WTC11 (cell line): ENCODE results near the gene GTF2A1L. TPM values are rescaled to one million over a fixed set of nuclear protein-coding genes. Genes with fewer than 3 reads are reported as not detected.

ENCODE experiments used
- ATAC-seq: fragments of 200-7000 bp; cut with Tn5 transposase; 2 replicates; pipeline ENCODE4 v1.10.0; 2021; ENCODE audit warnings: mild to moderate bottlenecking, moderate library complexity
- CTCF ChIA-PET: fragments of 300-600 bp; sonication (Branson Sonifier 250); formaldehyde crosslinking; loops from one replicate; lab custom pipeline; 2021; ENCODE audit warnings: antibody characterized with exemption; lab: Charles Lee
- POLR2A ChIA-PET: fragments of 350-600 bp; sonication (Branson Sonifier 250); formaldehyde crosslinking; loops from one replicate; lab custom pipeline; 2021; ENCODE audit warnings: antibody characterized with exemption; lab: Charles Lee
- DNase-seq: peaks from one replicate; pipeline ENCODE4 v3.0.0; 2021; ENCODE audit warnings: low spot score
- H3K27ac Mint-ChIP-seq: 2 replicates; pipeline ENCODE4 v1.8.0; 2021; ENCODE audit warnings: mixed read lengths
- H3K27me3 Mint-ChIP-seq: 2 replicates; pipeline ENCODE4 v1.8.0; 2021; ENCODE audit warnings: low read depth, mild to moderate bottlenecking, moderate library complexity, mixed read lengths
- H3K36me3 Mint-ChIP-seq: 2 replicates; pipeline ENCODE4 v1.8.0; 2021; ENCODE audit warnings: mixed read lengths
- H3K4me1 Mint-ChIP-seq: 2 replicates; pipeline ENCODE4 v1.8.0; 2022; ENCODE audit warnings: mixed read lengths
- H3K4me3 Mint-ChIP-seq: 2 replicates; pipeline ENCODE4 v1.8.0; 2021; ENCODE audit warnings: mild to moderate bottlenecking, moderate library complexity, mixed read lengths
- H3K9me3 Mint-ChIP-seq: 2 replicates; pipeline ENCODE4 v1.8.0; 2021; ENCODE audit warnings: mixed read lengths
- AR ChIP-seq: fragments of 250-450 bp; sonication (Bioruptor Pico); IDR thresholded peaks from 2 replicates; pipeline ENCODE4 v1.9.0; 2021; ENCODE audit warnings: mild to moderate bottlenecking
- ATF2 ChIP-seq: sonication (generic); formaldehyde crosslinking; IDR thresholded peaks from 2 replicates; pipeline ENCODE4 v1.8.1; 2022; ENCODE audit warnings: low read depth, missing genetic modification reagents, borderline replicate concordance
- E2F1 ChIP-seq: sonication (generic); formaldehyde crosslinking; IDR thresholded peaks from 2 replicates; pipeline ENCODE4 v1.8.0; 2022; ENCODE audit warnings: mild to moderate bottlenecking, missing genetic modification reagents
- HMGA2 ChIP-seq: fragments of 250-450 bp; sonication (Bioruptor Pico); IDR thresholded peaks from 2 replicates; pipeline ENCODE4 v1.4.0; 2021; ENCODE audit warnings: mild to moderate bottlenecking, moderate library complexity
- MLX ChIP-seq: sonication (generic); formaldehyde crosslinking; IDR thresholded peaks from 2 replicates; pipeline ENCODE4 v1.8.1; 2023; ENCODE audit warnings: mild to moderate bottlenecking, missing genetic modification reagents, moderate library complexity
- MXD4 ChIP-seq: fragments of 250-450 bp; sonication (Bioruptor Pico); IDR thresholded peaks from 2 replicates; pipeline ENCODE4 v1.8.0; 2021; ENCODE audit warnings: mild to moderate bottlenecking, moderate library complexity, borderline replicate concordance
- MYBL2 ChIP-seq: sonication (generic); formaldehyde crosslinking; IDR thresholded peaks from 2 replicates; pipeline ENCODE4 v1.8.1; 2023; ENCODE audit warnings: mild to moderate bottlenecking, moderate library complexity, missing genetic modification reagents
- USF2 ChIP-seq: sonication (generic); formaldehyde crosslinking; IDR thresholded peaks from 2 replicates; pipeline ENCODE4 v1.8.1; 2023; ENCODE audit warnings: mild to moderate bottlenecking, missing genetic modification reagents, moderate library complexity
- ZNF416 ChIP-seq: fragments of 250-450 bp; sonication (Bioruptor Pico); IDR thresholded peaks from 2 replicates; pipeline ENCODE4 v1.9.0; 2021; ENCODE audit warnings: mild to moderate bottlenecking, inconsistent platforms
- ZNF423 ChIP-seq: fragments of 250-450 bp; sonication (Bioruptor Pico); IDR thresholded peaks from 2 replicates; pipeline ENCODE4 v2.1.2; 2022; ENCODE audit warnings: mild to moderate bottlenecking, moderate library complexity
- ZNF512 ChIP-seq: sonication (generic); formaldehyde crosslinking; IDR thresholded peaks from 2 replicates; pipeline ENCODE4 v1.8.1; 2022; ENCODE audit warnings: missing genetic modification reagents, borderline replicate concordance
- total RNA-seq: library from RNA; stranded (reverse); gene quantifications from 3 replicates; pipeline ENCODE4 v1.2.3, GENCODE V29; 2021

The GTF2A1L gene
- total RNA-seq, 1 experiment from 2014 or later: not detected

GRCh38 chr2:48727560-48727959 is 109.9 kb downstream of the GTF2A1L start (continued):
- TF ChIP-seq ZNF512 (no peak), ZNF423 (CRISPR knock-in tag) (no peak)

- Mint-ChIP-seq H3K27me3 (no peaks in the 10 kb centered on the region), H3K27ac (no peak overlapping the region), H3K36me3 (no peaks in the 10 kb centered on the region), H3K4me3 (no peak overlapping the region), H3K9me3 (no peaks in the 10 kb centered on the region), H3K4me1 (peaks cover 32% of the 10 kb centered on the region)
- ATAC-seq: no peak
- CTCF ChIA-PET: interaction anchor here (1.0 kb wide), 1 partner anchor 128 kb away, joined by 3 read pairs; no protein-coding TSS in a partner anchor
- DNase-seq: no peak
- POLR2A ChIA-PET: interaction anchor here (0.6 kb wide), 1 partner anchor 184 kb away, joined by 4 read pairs; no protein-coding TSS in a partner anchor
- TF ChIP-seq MLX (CRISPR knock-in tag): no peak
- no peak for TF ChIP-seq AR (CRISPR knock-in tag)
Observed at GRCh38 chr2:48728295-48728694, 110.6 kb downstream of the GTF2A1L start.

GRCh38 chr2:48728840-48729239 is 111.2 kb downstream of the GTF2A1L start:
- ATAC-seq (no peak), DNase-seq (no peak)
- Mint-ChIP-seq H3K4me3 (no peak overlapping the region), H3K36me3 (no peaks in the 10 kb centered on the region), H3K27me3 (no peaks in the 10 kb centered on the region), H3K4me1 (peaks cover 35% of the 10 kb centered on the region), H3K9me3 (no peaks in the 10 kb centered on the region), H3K27ac (no peak overlapping the region)
- CTCF ChIA-PET: no interaction called here
- POLR2A ChIA-PET: interaction anchor here (0.6 kb wide), 1 partner anchor 183 kb away, joined by 4 read pairs; no protein-coding TSS in a partner anchor
- TF ChIP-seq ATF2 (no peak), HMGA2 (no peak), USF2 (CRISPR knock-in tag) (no peak), ZNF416 (CRISPR knock-in tag) (no peak), MXD4 (no peak), E2F1 (CRISPR knock-in tag) (no peak), MYBL2 (no peak)

Other genes with a start within 250 kb of the GTF2A1L start
- gene PPP1R21, start 177.1 kb upstream of the GTF2A1L start, total RNA-seq: 19.9 to 21.9 TPM (median 20.3 TPM) in 3 replicates
- gene STON1, start 87.7 kb upstream of the GTF2A1L start, total RNA-seq: 11.0 to 13.5 TPM (median 13.4 TPM) in 3 replicates
- 0.21 to 0.34 TPM (median 0.31 TPM) in 3 replicates for gene LHCGR, start 137.9 kb downstream of the GTF2A1L start, total RNA-seq